HG03354 (cell line): Measurements from ENCODE around the gene CABLES2.

Source experiments
- ATAC-seq: cut with Tn5 transposase; IDR thresholded peaks from one replicate; pipeline ENCODE4 v1.9.1; 2021; ENCODE audit warnings: mild to moderate bottlenecking; ENCODE audit not compliant: unreplicated experiment, poor library complexity, severe bottlenecking

The CABLES2 gene

DNA sequence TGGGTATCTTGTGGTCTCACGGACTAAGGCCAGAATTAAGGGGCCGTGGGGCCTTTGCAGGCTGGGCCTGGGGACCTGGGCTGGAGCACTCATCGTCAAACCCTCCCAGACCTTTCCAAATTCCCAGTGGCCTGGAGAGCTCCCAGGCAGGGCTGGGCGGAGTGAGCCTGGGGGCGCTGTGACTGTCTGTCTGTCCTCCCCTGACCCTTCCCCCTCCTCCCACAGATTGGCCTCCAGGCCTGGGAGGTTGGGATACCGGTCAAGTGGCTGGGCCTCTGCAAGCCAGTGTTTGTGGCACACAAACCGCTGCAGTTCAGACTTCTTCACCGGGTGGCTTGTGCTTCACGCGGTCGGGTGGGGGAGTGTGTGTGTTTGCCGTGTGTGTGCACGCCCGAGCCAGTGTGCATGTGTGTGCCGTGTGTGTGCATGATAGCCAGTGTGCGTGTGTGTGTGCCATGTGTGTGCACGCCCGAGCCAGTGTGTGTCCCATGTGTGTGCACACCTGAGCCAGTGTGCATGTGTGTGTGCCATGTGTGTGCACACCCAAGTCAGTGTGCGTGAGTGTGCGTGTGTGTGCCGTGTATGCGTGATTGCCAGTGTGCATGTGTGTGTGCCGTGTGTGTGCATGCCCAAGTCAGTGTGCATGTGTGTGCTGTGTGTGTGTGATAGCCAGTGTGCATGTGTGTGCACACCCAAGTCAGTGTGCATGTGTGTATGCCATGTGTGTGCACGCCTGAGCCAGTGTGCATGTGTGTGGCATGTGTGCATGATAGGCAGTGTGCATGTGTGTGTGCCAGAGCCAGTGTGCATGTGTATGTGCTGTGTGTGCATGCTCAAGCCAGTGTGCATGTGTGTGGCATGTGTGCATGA is 14.0 kb upstream of the CABLES2 start:
- ATAC-seq, result no peak

DNA sequence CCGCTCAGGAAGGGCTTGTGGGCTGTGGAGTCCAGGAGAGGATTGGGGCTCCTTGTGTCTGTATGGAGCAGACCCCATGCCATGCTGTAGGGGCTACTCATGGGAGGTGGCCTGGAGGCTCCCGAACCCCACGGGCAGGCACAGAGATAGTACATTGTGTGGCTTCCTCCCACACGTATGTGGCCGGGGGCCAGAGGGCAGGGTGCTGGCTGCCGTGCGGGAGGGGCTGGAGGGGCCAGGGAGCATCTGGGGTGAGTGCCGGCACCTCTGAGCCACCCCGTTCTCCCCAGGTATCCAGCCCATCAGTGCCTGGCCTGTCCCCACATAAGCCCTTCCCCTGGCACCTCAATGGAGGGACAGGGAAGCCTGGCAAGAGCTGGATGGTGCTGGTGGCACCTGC is 12.7 kb upstream of the CABLES2 start:
- no peak for ATAC-seq

DNA sequence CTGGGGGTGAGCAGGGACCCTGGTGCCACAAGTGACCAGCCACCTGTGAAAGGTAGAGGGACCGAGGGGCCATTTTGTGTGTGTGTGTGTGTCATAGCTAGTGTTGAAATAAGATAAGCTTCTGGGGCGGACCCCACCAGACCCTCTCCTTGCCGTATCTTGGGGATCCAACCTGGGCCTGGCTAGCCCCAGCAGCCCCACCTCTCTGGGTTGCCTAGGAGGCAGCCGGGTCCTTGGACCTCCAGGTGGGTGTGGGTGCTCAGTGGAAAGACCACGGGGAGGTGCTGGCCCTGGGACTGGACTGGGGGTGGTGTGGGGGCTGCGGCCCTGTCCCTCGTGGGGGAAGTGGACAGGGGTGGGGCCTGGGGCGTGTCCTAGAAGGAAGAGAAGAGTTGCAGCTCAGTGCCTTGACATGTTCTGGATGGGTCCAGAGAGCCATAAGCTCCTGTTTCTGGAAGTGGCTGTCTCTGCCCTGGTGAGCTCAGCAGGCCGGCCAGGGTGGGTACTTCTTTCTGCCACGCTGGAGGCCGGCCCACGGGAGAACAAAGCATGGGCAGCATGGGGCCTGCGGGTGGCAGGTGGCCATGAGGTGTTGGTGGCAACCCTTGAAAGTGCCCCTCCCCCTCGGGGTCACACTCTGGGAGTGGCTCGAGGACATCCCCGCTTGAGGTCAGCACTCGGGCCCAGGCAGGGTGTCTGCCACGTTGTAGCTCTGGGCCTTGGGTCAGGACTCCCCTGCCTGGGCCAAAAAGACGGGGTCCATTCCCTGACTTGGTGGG is 11.8 kb upstream of the CABLES2 start:
- no peak for ATAC-seq

DNA sequence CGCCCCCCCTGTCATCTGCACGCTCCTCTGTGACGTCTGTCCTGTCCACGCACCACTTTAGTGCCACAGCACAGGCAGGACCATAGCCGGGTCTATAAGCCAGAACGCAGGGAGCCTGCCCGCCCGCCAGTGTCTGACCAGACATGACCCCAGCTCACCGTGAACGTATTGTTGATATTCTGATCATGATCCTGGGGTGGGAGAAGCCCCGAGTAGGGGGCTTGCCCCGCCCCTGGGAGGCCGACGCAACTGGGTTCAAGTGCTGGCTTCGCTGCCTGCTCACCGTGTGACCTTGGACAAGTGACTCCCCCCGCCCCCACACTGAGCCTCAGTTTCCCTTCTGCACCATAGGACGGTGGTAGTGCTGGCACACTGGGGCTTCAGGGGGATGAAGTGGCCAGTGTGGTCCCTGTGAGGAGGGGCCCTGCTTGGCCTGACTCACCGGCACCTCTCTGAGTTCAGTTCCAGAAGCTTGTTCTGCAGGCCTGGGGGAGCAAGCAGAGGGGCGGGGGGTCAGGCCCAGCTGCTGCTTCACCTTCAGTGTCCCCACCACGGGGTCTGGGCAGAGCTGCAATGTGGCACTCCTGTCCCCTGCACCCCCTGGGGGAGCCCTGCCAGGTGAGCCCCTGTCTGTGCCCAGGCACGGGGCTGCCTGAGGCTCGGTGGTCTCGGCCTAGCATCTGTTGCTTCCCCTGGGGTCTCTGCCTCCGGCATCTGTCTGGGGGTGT is 11.1 kb upstream of the CABLES2 start:
- ATAC-seq, result no peak

DNA sequence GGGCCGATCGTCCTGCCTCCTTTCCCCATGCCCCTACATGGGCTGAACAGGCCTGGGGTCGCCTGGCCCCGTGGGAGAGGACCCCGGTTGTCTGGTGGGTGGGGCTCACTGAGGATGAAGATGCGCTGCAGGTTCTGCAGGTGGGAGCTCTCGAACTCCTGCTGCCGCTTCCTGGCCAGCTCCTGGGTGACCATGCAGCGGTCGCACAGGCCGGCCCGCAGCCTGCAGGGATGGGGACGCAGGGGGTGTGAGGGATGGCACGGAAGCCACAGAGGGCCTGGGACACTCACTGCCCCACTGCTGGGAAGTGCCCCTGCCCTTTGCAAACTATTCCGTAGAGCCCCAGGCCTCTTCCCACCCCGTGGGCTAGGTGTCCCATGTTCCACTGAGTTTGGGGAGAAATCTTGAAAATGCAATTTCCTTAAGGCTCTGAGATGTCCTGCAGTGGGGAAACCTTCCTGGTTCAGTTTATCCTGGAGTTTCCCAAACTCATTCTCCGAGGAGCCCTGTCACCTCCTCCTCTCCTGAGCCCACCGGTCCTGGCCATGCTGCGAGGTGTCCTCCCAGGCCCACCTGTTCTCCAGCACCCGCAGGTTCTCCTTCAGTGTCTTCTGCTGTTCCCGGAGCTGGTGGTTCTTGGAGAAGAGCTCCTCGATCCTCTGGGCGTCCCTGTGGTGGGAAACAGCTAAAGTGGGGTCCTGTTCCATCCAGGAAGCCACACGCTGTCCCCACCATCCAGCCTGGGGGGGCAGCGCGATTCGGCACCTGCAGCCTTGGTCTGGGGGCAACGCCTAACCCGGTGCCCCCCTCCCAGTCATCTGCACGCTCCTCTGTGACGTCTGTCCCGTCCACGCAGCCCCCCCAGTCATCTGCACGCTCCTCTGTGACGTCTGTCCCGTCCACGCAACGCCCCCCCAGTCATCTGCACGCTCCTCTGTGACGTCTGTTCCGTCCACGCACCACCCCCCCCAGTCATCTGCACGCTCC is 9.9 kb upstream of the CABLES2 start:
- no peak for ATAC-seq

DNA sequence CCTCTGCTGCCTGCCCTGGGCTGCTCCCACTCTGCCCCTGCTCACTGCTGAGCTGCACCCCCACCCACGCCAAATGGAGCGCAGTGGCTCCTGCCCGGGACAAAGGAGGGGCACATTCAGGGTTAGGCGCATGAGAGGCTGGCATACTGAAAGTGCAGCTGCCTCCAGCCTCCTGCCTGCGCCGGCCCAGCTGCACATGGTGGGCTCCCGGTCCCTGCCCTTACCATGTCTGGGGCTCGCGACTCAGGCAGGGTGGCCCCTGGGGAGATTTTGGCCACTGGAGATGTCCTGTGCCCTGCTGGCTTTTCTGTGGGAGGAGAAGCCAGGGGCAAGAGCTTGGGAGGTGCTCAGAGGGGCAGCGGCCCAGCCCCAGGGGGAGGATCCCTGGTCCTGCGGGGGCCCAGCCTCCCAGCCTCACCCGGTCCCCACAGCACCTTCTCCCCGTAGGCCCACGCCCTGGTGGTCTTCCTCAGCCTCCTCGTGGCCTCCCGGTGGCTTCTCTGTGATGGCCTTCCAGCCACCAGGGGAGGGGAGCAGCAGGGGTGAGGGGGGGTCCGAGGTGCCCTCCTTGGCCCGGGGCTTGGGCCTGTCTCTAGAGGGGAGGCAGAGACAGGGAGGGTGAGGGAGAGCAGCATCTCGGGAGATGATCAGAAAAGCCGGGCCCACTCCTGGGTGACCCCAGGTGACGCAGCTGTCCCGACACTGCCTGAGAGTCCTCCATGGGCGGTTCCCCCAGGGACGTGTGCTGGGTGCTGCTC is 8.4 kb upstream of the CABLES2 start:
- ATAC-seq, result no peak

DNA sequence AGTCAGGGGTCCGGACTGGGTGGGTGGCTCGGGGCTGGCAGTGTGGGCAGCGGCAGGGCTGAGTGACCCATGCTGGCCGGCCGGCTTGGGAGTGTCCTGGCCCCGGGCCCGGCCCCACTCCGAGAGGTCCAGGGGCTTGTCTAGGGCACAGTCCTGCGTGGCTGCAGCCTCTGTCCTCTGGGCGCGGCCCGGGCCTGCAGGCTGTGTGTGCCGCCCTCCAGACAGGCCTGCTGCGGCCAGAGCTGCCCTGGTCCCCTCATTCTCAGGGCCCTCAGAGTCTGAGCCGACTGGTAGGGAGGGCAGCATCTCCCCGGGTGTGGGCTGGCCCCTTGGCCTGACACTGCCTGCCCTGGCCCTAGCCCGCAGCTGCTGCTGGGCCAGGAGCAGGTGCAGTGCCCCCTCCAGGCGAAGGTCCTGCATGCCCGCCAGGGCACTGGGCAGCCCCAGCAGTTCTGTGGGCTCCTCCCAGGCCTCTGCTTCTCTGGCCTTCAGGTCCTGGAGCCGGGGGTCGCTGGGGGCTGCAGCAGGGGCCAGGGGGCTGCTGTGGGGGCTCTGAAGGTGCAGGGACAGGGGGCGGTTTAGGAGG is 6.9 kb upstream of the CABLES2 start:
- ATAC-seq, result no peak

DNA sequence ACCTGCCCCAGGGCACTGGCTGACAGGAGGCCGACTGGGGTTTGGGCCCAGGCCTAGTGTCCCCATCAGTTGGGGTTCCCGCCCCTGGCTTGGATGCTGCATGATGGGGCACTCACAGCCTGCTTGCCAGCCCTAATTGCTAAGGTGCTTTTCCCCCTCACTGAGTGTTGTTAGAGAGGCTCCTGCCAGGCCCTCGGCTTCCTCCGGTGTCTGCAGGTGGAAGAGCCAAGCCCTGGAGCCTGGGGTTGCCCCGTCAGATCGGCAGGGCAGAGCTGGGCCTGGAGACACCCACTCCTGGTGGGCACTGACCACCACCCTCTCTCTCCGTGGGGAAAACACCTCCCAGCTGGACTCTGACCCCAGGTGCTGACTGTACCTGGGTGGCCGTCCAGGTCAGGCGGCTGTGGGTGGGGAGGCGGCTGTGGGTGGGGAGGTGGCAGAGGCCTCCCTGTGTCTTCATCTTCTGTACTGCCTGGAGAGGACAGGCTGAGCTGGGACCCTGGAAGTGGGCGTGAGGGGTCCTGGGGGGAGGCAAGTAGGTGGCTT is 6.0 kb upstream of the CABLES2 start:
- no peak for ATAC-seq

DNA sequence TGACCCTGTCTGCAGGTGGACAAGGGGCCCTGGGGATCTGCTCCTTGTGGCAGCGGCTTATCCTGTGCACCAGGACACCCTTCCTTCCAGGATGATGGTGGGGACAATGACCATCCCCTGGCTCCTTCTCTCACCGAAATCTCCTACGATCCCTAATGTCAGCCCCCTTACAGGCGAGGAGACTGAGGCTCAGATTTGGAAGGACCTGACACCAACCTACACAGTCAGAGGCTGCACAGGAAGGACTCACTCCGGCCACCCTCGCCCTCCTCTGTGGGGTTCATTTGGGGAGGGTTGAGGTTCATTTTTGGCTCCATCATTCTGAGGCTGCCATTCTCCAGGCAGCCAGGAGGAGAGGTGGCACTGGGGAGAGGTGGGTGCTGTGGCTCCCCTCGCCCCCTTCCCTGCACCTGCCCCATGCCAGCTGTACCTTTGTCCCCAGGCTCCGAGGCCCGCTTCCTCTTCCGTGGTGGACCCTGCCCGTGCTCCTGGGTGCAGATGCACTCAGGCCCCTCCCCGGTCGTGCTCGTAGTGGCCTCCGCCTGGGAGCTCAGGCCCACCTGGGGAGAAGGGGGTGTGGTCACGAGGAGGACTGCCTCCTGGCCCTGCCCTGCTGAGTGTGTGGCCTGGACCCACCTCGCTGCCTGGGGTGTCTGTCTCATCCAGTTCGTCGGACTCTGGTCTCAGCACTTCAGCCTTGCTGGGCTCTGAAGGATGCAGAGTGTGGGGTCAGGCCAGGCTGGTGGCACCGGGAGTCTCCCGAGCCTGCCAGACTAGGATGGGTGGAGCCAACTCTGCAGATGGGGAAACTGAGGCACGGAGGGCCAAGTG is 5.3 kb upstream of the CABLES2 start:
- ATAC-seq, result no peak

DNA sequence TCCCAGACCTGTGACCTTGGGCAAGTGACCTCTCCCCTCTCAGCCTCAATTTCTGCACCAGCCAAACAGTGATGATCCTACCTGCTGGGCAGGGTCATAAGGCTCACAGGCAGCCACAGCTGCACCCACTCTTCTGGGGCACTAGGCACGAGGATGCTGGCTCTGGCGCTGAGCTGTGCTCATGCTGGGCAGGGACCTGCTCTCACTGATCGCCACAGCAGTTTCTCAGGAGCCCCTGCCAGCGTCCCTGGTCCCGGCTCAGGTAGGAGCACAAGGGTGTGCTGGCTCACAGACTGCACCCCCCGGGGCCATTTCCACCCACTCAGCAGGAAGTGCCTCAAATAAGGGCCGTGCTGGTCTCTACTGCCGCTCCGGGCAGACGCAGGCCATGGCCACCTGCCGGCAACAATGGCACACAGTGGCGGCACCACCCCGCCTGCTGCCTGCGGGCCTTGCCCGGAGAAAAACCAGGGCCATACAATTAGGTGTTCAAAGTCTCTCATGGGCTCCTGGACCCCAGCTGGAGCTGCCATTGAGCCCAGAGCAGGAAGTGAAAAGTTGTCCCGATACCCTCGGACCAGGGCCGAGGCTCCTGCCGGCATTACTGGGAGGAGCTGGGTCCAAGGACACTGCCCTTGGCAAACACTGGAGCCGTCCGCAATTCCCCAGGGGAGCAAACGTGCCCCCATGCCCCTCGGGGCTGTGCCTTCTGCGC is 4.6 kb upstream of the CABLES2 start:
- ATAC-seq, result no peak

DNA sequence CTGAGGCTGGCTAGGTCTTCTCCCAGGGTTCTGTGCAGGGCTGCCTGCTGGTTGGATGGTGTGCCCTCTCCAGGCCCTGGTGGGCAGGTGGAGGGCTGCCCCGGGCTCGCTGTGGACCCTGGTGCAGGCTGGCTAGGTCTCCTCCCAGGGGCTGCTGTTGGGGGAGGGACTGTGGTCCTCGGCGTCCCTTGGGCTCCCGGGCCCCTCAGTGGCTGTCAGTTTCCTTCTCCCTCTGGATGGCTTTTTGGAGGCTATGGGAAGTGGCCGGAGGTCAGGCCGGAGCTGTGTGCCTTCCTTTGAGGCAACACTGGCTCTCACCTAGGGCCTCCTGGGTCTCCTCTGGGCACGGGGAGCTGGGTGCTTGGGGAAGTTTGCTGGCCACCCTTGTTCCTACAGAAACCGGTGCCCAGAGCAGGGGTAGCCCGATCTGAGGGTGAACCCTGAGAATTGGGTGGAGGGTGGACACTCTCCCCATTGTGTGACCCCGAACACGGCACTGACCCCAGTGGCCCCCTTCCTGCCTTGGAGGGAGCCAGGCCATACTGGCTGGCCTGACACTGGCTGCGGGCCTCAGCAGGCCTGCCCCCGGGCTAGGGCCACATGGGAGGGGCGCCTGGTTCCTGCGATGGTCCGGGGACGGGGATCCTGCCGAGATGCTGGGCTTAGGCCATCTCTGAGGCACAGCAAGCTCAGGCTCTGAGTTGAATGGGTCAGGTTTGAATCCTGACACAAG is 3.8 kb upstream of the CABLES2 start:
- ATAC-seq, result no peak

DNA sequence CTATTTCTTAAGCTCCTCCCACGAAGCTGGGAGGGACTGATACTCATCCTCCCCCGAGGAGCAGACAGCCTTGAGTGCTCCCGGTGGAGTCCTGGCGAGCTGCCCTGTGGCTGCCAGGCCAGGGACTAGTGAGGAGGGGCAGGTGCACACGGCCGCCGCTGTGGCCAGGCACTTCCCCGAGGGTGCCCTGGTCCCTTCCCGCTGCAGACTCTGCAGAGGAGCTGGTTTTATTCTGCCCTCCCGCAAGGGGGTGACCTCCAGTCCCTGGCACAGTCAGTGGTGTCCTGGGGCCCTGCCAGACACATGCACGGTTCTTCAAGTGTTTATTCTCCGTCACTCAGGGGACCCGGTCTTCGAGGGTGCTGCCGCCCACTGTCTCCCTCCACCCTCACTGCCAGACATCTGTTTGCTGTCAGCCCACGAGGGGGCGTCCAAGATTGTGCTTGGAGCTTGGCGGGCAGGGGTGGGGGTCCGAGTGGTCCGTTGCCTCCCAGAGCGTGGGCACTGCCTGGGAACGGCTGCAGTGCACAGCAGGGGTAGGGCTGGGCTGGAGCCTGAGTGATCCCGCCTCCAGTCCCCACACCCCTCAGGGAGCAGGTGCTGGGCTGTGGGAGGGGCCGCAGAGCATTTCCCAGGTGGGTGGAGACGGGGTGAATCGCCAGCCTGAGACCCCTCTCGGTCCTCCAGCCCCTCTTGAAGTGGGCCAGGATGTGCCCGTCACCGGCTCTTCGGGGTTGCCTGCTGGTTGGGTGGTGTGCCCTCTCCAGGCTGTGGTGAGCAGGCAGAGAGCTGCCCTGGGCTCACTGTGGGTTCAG is 3.1 kb upstream of the CABLES2 start:
- no peak for ATAC-seq

DNA sequence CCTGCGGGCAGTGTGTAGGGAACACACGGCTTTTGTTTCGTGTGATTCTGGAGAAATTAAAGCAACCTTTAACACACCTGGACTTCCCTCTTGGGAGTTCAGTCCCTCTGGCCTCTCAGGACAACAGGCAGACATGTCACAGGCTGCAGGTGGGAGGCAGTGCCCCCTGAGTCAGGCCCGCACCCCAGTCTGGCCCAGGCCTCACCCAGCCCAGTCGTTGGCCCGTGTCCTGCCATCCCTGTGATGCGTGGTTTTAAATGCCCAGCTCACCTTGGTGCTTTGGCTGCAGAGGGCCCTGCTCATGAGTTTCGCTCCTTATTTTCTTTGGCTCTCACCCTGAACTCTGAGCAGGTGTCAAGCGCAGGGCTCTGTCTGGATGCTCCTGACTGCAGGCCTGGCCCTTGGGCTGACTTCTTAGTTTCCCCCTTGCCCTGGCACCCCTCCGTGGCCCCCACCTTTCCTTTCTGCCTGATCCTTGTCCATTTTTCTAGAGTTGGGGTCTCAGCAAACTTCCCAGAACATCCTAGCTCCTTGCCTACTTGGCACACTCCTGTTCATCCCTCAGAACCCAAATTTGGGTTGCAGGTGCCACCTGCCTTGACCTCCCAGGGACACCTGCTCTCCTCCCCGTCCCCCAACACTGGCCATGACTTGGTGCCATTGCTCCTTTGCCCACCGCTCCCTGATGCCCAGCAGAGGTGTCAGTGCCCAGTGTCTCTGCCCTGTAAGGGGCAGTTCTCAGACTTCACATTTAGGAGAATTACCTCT is 2.2 kb upstream of the CABLES2 start:
- no peak for ATAC-seq

DNA sequence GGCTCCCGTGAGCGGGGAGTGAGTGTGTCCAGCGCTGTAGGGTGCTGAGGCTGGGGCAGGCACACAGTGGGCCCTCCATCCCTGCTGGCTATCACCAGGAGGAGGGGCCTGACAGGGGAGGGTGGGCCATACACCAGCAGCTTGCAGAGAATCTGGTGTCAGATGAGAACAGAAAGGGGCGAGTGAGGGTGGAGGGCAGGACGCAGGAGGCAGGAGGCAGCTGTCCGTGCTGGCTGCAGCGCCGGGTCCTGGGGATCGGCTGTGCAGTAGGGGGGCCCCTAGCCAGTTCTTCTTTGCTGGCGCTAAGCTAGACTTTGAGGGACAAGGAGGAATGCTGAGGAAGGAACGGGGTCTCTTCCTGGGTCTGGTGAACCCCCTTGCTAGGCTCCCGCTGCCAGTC is 1.6 kb upstream of the CABLES2 start:
- no peak for ATAC-seq
